NOMO-1 treated with dmso at 0.1 percent for 144 hours (cell line): ENCODE measurements around the gene DESI2.
"Not testable (repeated sequence)": the region's sequence is repeated elsewhere in the genome, so short reads cannot be mapped to it uniquely, and the experiment has no call there.

Experiments used
- DNase-seq: peaks from one replicate; lab custom pipeline; 2025; ENCODE audit not compliant: unreplicated experiment; lab: John Stamatoyannopoulos, UW

The DESI2 gene

GRCh38 chr1:244704107-244704506 lies 51.2 kb downstream of the DESI2 start:
- DNase-seq = no peak

DNA sequence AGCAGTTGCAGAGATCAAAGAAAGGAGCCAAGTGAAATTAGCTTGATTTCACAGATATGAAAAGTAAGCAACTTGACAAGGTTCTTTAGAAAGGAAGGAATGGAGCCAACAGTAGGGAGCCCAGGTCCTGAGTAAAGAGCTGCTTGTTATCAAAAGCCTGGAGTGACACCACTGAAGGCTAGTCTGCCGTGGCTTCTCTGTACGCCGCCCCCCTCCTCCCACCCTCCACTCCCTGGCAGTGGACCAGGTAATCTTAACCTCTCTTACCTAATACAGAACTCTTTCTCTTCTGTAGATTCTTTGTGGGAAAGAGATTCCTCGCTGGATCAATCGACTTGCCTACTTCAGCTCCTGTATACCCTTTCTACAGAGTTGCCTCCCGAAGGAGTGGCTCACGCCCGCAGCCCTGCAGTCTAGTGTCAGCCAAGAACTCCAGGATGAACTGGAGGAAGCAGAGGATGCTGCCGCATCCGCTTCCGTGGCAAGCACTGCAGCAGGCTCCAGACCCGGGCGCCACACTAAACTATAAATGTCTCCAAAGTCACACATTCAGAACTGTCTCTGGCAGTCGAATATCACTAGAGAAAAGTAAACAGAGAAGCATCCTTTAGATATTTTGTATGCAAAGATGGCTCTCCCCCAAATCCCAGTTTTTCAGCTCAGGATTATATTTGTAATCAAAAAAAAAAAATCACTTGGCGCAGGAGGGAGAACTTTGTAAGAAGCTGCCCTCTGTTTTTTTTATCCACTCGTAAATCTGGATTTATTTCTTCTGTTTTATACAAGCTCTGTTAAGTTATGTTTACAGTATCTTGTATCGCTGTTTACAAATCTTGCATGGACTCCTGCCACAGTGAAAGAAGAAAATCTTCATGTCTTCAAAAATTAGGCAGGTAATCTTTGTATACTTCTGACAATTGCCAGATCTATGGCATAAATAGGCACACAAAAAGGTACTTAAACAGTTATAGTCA lies 52.6 kb downstream of the DESI2 start:
- no peak for DNase-seq

DNA sequence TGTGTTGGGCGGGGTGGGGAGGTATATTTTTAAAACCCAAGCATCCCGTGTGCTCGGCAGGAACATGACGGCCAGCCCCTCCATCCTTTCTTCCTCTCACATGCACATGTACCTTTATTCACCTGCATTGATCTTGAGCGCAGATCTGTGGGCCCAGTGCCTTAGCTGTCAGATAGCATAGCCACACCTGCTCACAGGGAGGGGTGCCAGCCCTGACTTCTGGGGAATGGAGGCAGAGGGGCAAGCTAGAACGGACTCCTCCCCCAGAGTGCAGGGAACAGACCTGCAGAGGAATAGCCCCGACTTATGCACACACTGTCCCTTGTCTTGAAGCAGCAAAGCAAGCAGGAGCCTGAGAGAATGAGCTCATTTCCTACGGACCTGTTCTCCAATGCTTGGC lies 56.1 kb downstream of the DESI2 start:
- no peak for DNase-seq

GRCh38 chr1:244709476-244710368 lies 56.8 kb downstream of the DESI2 start:
- DNase-seq = no peak

DNA sequence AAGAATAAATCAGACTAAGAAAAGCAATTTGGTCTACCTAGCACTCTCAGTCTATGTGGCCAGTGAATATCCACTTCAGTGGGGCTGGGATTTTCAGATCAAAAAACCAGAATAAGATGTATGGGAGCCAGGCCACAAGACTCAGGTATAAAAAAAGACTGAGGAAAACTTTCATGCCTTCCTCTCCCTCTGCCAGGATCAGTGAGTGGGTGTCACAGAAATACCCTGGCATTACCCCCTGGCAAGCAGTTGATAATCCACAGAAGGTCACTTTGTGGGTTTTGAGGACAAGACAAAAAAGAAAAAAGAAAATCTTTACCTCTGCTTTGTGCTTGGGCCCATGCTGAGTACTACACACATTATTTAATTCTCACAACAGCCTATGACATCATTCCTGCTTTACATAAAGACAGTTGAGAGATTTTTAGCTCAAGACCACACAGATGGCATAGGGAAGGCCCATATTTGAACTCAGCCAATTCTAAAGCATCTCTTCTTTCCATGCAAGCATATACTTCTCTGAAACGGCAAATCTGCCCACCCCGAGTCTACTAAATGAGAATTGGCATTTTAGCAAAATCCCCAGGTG lies 57.6 kb downstream of the DESI2 start:
- no peak for DNase-seq

- DNase-seq = no peak
These were observed 59.7 kb downstream of the DESI2 start for GRCh38 chr1:244712669-244713068.

- DNase-seq = no peak
These were observed 60.4 kb downstream of the DESI2 start for GRCh38 chr1:244713332-244713731.

GRCh38 chr1:244727871-244728474 lies 75.0 kb downstream of the DESI2 start:
- DNase-seq = no peak

DNA sequence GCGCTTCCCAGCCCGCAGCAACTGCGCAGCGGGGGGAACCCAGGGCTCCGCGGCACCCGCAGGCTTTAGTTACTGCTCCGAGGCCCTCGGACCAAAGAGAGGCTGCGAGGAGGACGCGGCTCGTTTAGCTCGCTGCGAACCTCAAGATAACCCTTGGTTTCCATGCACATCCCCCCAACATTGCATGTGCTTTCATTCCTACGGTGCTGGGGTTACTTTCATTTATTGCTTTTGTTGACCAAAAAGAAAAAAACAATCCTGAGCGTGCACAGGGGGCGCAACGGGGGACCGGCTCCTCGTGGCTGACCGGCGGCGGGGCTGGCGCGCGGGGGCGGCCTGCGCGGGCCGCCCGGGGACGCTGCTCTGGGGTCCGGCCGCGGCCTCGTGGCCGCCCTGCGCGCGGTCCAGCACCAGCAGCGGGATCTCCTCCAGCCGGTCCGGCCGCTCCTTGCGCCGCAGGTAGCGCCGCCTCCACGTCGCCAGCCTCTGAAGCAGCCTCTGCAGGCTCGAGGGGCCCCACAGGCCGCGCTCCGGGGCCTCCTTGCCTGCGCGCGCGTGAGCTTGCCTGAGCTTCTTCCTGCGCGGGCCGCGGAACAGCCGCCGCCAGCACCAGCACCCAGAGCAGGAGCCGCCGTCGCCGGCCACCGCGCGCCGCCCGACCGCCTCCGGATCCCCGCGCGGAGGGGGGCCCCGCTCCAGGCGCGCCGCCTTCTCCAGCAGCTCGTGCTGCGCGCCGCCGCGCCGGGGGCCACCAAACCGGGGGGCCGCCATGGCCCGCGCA lies 77.4 kb downstream of the DESI2 start:
- no peak for DNase-seq

DNA sequence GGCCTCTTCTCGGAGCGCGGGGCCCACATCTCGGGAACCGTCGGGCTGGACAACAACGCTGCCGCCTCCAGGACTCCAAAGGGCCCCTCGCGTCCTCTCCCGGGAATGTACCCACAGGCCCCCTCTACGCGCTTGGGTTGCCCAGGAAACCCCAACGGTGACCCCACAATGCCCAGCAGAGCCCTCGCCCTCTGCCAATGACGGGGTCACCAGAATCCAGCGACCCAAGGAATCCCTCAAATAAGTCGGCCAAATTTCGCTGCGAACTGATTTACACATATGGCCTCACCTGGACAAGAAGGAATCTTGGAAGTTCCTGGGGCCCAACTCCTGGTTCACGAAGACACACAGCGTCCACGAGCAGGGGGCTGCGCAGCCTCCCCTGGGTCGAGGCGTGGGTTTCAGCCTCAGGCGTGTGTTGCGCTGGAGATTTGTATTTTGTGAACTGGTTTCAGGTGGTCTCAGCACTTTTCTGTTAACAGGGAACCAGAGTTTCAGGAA lies 78.1 kb downstream of the DESI2 start:
- no peak for DNase-seq

DNA sequence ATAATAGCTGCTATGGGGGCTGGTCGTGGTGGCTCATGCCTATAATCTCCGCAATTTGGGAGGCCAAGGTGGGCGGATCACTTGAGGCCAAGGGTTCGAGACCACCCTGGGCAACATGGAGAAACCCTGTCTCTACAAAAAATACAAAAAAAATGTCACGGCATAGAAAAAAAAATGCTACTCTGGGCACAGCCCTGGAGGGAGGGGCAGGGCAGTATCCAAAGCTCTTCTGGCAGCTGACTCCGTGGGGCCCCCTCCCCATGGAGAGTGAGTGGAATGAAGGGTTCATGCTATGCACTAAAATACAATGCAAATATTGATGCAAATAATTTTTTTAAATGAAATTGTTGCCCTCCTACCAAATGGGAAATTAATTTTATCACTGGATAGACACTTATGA lies 78.7 kb downstream of the DESI2 start:
- no peak for DNase-seq

DNA sequence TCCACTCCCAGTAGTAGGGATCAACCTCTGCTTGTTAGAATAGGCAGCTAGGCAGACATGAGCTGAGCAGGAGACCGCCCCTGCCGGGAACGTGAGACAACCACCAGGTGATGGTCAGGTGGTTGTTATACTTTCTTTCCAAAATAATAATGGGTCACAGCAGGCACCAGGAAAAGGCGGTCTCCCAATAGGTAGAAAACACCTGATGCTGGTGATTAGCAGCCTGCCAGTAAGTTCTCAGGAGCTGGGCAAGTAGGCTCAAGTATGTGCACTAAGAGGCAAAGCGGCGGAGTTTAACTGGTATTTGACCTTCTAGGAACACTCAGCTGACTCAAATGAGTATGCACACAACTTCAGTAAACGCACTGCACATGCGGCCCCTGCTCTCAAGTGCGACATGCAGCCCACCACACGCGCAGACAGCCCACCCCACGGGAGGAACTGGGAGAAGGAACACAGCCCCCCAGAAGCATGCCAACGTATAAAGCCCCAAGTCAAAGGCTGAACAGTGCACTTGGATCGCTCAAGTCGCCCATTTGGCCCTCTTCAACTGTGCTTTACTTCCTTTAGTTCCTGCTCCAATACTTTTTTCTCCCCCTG lies 80.0 kb downstream of the DESI2 start:
- DNase-seq = no peak

DNA sequence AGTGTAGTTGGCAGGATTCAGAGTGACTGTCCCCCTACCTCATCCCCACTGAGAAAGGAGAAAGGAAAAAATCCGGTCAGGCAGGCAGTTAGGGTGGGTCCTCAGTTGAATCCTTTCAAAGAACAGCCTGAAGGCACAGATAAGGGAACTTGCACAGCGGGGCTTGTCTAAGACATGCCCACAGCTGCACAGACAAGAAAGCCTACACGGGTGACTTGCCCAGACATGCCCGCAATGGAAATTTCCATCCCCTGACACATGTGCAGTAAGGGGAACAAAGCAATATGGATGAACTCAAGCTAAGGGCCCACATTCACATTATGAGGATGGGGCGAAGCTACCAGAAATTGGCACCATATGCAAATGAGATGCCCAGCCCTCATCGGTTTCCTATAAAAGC lies 82.5 kb downstream of the DESI2 start:
- DNase-seq = no peak

DNA sequence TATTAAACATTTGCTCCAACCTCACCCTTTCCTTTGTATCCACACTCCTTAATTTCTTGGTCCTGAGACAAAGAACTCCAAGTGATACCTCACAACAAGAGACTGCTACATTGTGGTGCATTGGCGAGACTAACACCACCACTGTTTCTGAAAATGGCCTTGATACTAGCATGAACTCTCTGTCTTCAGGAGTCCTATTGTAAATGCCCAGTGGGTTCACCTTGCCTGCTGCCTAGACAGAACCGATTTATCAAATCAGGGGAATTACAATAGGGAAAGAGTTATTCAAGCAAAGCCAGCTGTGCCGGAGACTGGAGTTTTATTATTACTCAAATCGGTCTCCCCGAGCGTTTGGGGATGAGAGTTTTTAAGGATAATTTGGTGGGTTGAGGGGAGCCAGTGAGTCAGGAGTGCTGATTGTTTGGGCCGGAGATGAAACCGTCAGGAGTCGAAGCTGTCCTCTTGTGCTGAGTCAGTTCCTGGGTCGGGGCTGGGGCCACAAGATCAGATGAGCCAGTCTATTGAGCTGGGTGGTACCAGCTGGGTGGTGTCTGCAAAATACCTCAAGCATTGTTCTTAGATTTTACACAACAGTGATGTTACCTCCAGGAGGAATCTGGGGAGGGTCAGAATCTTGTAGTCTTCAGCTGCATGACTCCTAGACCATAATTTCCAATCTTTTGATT lies 83.1 kb downstream of the DESI2 start:
- DNase-seq = no peak

DNA sequence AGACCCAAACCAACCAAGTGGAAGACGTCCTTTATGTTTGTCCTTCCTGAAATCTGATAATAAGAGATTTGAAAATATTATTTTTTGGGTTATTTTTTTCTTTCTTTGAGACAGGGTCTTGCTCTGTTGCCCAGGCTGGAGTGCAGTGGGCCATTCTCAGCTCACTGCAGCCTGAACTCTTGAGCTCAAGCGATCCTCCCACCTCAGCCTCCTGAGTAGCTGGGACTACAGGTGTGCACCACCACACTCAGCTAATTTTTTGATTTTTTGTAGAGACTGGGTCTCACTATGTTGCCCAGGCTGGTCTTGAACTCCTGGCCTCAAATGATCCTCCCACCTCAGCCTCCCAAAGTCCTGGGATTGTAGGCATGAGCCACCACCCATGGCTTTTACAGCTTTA lies 86.2 kb downstream of the DESI2 start:
- DNase-seq = not testable (repeated sequence)

DNA sequence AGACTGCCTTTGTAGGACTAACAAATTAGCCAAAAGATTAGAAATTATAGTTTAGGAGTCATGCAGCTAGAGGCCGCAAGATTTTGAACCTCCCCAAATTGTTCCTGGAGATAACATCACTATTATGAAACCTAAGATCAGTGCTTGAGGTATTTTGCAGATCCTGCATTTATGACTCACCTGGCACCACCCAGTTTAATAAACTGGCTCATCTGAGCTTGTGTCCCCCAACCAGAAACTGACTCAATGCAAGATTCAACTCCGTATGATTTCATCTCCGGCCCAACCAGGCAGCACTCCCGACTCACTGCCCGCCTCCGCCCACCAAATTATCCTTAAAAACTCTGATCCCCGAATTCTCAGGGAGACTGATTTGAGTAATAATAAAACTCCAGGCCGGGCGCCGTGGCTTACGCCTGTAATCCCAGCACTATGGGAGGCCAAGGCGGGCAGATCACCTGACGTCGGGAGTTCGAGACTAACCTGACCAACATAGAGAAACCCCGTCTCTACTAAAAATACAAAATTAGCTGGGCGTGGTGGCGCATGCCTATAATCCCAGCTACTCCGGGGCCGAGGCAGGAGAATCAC lies 87.2 kb downstream of the DESI2 start:
- DNase-seq = not testable (repeated sequence)

DNA sequence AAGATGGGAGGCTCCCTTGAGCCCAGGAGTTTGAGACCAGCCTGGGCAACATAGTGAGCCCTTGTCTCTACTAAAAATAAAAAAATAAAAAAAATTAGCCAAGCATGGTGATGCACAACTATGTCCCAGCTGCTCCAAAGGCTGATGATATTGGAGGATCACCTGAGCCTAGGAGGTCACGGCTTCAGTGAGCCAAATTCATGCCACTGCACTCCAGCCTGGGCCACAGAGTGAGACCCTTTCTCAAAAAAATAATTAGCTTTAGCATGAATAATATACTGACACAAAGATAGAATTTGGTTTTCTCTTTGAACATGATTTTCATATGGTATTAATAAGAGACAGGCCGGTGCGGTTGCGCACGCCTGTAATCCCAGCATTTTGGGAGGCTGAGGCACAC lies 88.8 kb downstream of the DESI2 start:
- no peak for DNase-seq

DNA sequence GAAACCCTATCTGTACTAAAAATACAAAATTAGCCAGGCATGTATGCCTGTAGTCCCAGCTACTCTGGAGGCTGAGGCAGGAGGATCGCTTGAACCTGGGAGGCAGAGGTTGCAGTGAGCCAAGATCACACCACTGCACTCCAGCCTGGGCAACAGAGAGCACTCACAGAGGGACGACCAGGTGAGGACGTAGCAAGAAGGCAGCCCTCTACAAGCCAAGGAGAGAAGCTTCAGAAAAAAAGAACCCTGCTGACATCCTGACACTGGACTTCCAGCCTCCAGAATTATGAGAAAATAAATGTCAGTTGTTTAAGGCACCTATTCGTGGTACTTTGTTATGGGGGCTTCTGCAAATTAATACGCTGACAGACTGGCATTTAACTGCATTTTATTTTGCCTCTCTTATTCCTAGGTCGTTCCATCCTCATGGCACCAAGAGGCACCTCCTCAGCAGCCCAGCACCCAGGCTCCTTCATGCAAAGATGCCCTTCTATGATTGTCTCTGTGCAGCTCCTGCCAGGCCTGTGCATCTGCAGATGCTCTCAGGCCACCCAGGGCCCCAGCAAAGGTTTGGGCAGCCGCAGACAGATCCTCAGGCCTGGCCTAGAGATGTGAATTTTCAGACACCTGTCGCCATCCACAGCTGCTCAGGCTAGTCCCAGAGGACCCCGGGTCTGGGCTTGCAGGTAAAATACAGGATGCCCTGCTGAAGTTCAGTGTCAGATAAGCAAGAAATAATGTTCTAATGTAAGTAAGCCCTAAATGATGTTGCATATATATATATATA lies 96.5 kb downstream of the DESI2 start:
- DNase-seq = no peak
